CD4-positive, alpha-beta T cell treated with Interferon alpha-2 for 1 hour (primary cell): ENCODE results near the gene ARRDC2.
"Not testable (repeated sequence)": the region's sequence is repeated elsewhere in the genome, so short reads cannot be mapped to it uniquely, and the experiment has no call there.

Experiments
- DNase-seq, 2 donors: peaks; one replicate each; pipeline ENCODE4 v3.0.0-alpha.2; 2020 to 2022

ARRDC2 gene

GRCh38 chr19:18017275-18018083 is 9.5 kb downstream of the ARRDC2 start:
- DNase-seq: no peak

- DNase-seq: no peak
Observed at GRCh38 chr19:18020212-18021085, 12.5 kb downstream of the ARRDC2 start.

GRCh38 chr19:18021121-18021755 is 13.3 kb downstream of the ARRDC2 start:
- DNase-seq: peak; percentile 74 to 76

DNA sequence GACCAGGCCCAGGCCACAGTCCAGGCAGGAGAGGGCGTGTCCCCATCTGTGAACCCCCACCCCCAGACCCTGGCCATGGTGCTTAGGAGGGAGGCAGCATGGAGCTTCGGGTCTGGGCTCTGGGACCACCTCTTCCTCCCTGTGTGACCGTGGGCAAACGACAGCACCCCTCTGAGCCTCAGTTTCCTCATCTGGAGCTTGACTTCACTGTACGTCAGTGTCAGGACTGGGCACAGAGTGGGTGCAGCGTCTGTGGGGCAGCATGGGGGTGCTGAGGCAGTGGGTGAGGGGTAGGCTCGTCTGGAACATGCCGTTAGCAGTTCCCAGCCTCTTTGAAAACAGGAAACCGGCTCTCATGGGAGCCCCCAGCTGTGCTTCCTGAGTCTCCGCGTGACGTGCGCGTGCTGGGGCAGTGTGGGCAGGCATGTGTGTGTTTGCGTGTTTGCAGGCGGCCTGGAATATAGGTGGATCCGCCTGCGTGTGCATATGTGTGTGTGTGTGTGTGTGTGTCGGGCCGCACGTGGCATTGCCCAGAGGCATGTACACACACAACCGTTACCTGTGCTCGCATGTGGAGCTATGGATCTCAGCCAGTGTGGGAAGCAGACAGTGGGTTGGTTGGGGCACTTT is 15.8 kb downstream of the ARRDC2 start:
- DNase-seq: peak; percentile 69 to 87

DNA sequence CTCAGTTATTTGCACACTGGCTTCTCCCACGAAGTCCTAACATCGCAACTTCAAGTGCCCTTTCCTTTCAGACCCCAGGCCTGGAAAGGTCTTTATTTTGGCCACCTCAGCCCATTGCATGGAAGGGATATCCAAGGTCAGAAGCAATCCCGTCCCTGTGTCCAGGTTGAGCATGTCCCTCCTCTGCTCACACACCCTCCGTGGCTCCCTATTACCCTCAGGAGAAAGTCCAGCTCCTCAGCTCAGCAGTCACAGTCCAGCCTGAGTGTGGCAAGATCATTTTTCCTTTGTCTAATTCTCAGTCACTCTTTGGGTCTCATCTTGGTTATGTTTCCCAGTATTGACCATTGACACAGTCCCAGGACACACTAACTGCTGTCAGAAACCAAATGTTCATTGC is 19.2 kb downstream of the ARRDC2 start:
- DNase-seq: no peak

DNA sequence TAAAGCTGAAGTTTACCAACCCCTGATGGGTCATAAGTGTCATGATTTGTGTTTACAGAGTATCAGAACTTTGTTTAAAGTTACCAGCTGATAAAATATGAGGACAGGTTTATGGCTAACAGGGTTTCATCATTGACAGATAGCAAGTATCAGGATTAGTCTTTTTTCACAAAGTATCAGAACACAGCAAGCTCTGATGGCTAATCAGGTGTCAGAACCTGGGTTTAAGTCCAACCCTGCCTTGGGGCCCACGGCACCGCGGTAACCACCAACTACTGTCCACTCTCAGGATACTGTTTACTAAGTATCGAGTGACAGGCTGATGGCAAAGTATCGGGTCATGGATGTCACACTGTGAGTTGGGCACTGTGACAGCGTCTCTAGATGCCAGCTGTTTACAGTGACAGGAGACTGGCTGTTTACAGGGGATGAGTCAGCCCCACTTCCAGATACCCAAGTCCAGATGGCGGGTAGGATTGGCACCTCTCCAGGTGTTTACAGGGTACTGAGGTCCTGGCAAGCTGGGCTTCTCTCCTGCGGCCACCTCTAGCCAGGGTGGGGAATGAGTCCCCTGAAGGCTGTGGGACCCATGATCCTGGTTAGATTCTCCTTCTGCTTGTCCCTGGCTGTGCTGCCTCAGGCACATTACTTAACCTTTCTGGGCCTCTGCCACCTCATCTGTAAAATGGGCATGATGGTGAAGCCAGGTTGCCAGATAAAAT is 21.8 kb downstream of the ARRDC2 start:
- DNase-seq: no peak

DNA sequence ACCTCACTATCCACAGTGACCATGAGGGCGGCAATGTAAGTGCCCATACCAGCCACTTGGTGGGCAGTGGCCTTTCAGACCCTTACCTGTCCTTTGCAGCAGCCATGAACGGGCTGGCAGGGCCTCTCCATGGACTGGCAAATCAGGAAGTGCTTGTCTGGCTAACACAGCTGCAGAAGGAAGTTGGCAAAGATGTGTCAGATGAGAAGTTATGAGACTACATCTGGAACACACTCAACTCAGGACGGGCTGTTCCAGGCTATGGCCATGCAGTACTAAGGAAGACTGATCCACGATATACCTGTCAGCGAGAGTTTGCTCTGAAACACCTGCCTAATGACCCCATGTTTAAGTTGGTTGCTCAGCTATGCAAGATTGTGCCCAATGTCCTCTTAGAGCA is 23.4 kb downstream of the ARRDC2 start:
- DNase-seq: not testable (repeated sequence)

DNA sequence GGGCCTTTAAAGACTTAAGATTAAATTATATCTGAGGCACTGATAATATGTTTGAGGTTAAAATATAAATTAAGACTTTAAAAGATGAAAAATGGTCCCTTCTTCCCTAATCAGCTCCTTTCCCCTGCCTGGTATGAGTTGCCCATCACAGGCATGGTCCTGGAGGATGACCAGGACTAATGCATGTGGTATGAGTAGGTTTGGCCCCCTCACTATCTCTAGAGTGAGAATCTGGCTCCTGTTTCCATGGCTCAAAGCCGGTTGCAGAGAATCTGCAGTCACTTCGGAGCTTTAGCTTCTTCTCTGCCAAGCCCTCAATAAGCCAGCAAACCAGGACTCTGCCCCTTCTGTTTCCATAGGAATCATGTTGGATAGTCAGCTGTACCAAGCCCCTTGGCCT is 24.1 kb downstream of the ARRDC2 start:
- DNase-seq: not testable (repeated sequence)

GRCh38 chr19:18041054-18041453 is 33.1 kb downstream of the ARRDC2 start:
- no peak for DNase-seq

- DNase-seq: no peak
Observed at GRCh38 chr19:18043676-18044075, 35.7 kb downstream of the ARRDC2 start.

DNA sequence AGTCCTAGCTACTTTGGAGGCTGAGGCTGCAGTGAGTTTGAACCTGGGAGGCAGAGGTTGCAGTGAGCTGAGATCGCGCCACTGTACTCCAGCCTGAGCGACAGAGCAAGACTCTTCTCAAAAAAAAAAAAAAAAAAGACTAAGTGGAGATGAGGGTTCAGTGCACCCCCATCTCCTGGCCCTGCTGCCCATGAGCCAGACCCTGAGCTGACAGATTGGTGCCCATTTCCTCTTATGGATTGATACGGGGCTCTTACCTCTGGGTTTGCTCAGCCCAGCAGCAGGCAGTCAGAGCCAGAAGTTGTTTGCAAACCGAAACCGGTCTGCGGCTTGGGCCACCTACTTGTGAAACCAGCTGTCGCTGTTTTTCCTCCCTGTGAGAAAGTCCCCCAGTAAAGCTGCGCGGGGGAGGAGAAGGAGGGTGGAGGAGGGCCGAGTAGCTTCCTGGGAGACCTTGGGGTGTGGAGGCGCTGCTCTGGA is 36.9 kb downstream of the ARRDC2 start:
- peak; percentile 83 to 86 for DNase-seq

GRCh38 chr19:18045307-18046050 is 37.5 kb downstream of the ARRDC2 start:
- no peak for DNase-seq

GRCh38 chr19:18046059-18046718 is 38.2 kb downstream of the ARRDC2 start:
- no peak for DNase-seq

- DNase-seq: no peak
Observed at GRCh38 chr19:18049385-18049784, 41.4 kb downstream of the ARRDC2 start.

GRCh38 chr19:18051887-18052286 is 43.9 kb downstream of the ARRDC2 start:
- DNase-seq: no peak

DNA sequence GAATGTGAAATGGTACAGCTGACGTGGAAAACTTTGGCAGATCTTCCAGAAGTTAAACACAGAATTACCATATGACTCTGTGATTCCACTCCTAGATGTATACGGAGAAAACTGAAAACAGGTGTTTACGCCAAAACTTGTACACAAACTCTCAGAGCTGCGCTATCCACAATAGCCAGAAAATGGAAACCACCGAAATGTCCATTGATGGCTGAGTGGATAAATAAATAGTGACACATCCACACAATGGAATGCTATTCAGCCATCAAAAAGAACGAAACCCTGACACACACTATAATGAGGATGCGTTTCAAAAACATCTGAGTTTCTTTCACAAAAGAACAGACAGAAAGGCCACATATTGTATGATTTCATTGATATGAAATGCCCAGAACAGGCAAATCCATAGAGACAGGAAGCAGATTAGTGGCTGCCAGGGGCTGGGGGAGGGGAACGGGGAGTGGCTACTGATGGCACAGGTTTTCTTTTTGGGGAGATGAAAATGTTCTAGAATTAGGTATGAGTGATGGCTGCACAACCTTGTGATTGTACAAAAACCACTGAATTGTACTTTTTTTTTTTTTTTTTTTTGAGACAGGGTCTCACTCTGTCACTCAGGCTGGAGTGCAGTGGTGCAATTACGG is 45.7 kb downstream of the ARRDC2 start:
- DNase-seq: no peak

GRCh38 chr19:18055967-18056366 is 48.0 kb downstream of the ARRDC2 start:
- DNase-seq: no peak

GRCh38 chr19:18057557-18057956 is 49.6 kb downstream of the ARRDC2 start:
- no peak for DNase-seq

- peak; percentile 79 to 86 for DNase-seq
Observed at GRCh38 chr19:18058208-18059009, 50.4 kb downstream of the ARRDC2 start.
